Prostate gland (tissue), 2 donors: ENCODE results near the gene IDUA. TPM values are rescaled to one million over a fixed set of nuclear protein-coding genes. Genes with fewer than 3 reads are reported as not detected.

ENCODE experiments used
- DNase-seq: peaks from one replicate; pipeline ENCODE4 v3.0.0-alpha.2; 2019; ENCODE audit warnings: low spot score
- H3K27ac ChIP-seq, 2 donors: fragments of 200-600 bp; sonication (generic); 2 replicates each; pipeline ENCODE4 v1.5.1; 2017 to 2019
- H3K27me3 ChIP-seq: fragments of 200-600 bp; sonication (generic); replicated peaks from 2 replicates; pipeline ENCODE4 v1.5.1; 2019; ENCODE audit not compliant: insufficient read depth
- H3K36me3 ChIP-seq, 2 donors: fragments of 200-600 bp; sonication (generic); 1 replicate in 1 of 2; 2 replicates in 1 of 2; pipeline versions ENCODE4 v1.5.1 to v1.8.1; 2017 to 2019
- H3K4me1 ChIP-seq: fragments of 200-600 bp; sonication (generic); replicated peaks from 2 replicates; pipeline ENCODE4 v1.5.1; 2019
- H3K4me3 ChIP-seq, 2 donors: fragments of 200-600 bp; sonication (generic); 2 replicates each; pipeline ENCODE4 v1.5.1; 2017 to 2019
- H3K9me3 ChIP-seq: fragments of 200-600 bp; sonication (generic); 2 replicates; pipeline ENCODE4 v1.5.1; 2017
- POLR2A ChIP-seq: fragments of 450-650 bp; IDR thresholded peaks from one replicate; pipeline ENCODE4 v1.6.1; 2016; ENCODE audit warnings: antibody characterized with exemption, mild to moderate bottlenecking
- POLR2AphosphoS5 ChIP-seq: sonication (generic); formaldehyde crosslinking; IDR thresholded peaks from one replicate; pipeline ENCODE4 v1.6.1; 2017; ENCODE audit warnings: antibody characterized with exemption
- WGBS: methylation state at CpG from one replicate; pipeline ENCODE4 v1.1.5; 2018; 5-methylcytosine and 5-hydroxymethylcytosine counted together
- intact Hi-C: fragments of 100-400 bp; cut with DNase I; formaldehyde crosslinking; loops from one replicate; pipeline ENCODE4 v1.14.2; 2022
- total RNA-seq, 2 donors: library from RNA; depleted of rRNA; stranded (reverse); fragments of >200 nt; gene quantifications; one replicate each; pipeline ENCODE4 v1.1.0, GENCODE V29; 2016
- TF ChIP-seq, protein P1 (sequence below), 4 experiments: fragments of 200-600 bp in 2 of 4; fragments of 450-650 bp in 2 of 4; sonication (generic) in 2 of 4; IDR thresholded peaks; 1 replicate in 3 of 4; 2 replicates in 1 of 4; pipeline ENCODE4 v1.5.1; 2016 to 2019; ENCODE audit warnings: antibody characterized with exemption in 4 of 4, mild to moderate bottlenecking in 2 of 4, moderate library complexity in 2 of 4

The IDUA gene
- total RNA-seq, 2 donors from 2014 or later: 53.6 to 56.8 TPM

DNA sequence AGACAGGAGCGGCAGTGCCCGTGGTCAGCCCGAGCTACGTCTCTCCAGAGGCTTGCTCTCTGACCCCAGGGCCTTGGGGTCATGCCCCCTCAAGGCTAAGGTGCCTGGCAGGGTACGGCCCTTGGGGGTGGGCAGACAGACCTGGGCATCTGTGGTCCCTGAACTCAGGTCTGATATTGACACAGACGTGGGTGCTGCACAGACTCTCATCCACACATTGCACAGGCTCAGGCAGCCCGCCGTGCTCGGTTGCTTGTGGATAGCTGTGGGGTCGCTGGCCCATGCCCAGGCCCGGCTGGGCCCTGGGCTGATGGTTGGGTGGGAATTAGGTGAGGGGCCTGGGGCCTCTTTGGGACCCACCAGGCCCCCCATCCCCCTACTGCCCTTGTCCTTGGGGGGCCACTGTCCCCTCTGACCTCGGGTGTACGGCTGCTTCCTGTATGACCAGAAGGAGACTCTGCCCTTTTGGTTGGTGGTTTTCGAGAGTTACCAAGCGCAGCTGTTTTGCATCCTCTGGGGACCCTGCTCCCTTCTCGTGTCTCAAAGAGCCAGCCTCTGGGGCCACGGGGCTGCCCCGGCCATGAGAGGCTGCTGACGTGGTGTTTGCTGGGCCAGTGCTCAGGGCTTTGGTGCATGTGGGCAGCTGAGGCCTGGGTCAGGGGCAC is 34.7 kb downstream of the IDUA start:
- Histone ChIP-seq H3K4me3 (no peak overlapping the region), H3K9me3 (no peaks in the 10 kb centered on the region), H3K36me3 (no peaks in the 10 kb centered on the region), H3K27ac (no peak overlapping the region), H3K4me1 (no peaks in the 10 kb centered on the region), H3K27me3 (no peaks in the 10 kb centered on the region)
- DNase-seq: no peak
- intact Hi-C loops: no loop called here
- 87% methylated on average over 11 of the region's 19 CpGs for WGBS
- TF ChIP-seq POLR2AphosphoS5: no peak
- TF ChIP-seq, protein P1, sequence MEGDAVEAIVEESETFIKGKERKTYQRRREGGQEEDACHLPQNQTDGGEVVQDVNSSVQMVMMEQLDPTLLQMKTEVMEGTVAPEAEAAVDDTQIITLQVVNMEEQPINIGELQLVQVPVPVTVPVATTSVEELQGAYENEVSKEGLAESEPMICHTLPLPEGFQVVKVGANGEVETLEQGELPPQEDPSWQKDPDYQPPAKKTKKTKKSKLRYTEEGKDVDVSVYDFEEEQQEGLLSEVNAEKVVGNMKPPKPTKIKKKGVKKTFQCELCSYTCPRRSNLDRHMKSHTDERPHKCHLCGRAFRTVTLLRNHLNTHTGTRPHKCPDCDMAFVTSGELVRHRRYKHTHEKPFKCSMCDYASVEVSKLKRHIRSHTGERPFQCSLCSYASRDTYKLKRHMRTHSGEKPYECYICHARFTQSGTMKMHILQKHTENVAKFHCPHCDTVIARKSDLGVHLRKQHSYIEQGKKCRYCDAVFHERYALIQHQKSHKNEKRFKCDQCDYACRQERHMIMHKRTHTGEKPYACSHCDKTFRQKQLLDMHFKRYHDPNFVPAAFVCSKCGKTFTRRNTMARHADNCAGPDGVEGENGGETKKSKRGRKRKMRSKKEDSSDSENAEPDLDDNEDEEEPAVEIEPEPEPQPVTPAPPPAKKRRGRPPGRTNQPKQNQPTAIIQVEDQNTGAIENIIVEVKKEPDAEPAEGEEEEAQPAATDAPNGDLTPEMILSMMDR (IDR thresholded peaks at IDR 0.05): no peak
- no peak for TF ChIP-seq POLR2A

DNA sequence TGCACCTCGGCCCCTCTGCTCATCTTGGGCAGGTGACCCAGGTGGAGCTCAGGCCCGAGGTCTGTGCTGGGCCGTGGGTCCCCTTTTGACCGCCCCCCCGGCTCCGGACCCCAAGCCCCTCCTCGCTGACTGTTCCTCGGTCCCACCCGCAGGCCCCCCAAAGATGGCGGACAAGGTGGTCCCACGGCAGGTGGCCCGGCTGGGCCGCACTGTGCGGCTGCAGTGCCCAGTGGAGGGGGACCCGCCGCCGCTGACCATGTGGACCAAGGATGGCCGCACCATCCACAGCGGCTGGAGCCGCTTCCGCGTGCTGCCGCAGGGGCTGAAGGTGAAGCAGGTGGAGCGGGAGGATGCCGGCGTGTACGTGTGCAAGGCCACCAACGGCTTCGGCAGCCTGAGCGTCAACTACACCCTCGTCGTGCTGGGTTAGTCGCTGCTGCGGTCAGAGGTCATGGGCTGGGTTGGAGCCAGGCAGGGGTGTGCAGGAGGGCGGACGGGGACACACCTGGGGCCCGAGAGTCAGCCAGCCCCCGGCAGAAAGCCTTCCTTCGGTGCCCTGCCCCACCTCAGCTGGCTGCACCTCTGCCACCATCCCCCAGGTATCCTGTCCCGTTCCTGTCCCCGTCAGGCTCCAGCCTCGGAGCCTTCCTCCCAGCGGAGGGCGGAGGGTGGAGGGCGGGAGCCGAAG is 35.4 kb downstream of the IDUA start:
- TF ChIP-seq POLR2A (no peak), POLR2AphosphoS5 (no peak)
- TF ChIP-seq, protein P1 (IDR thresholded peaks at IDR 0.05): no peak
- H3K36me3 ChIP-seq: no peaks in the 10 kb centered on the region
- no peak for DNase-seq
- H3K4me1 ChIP-seq: no peaks in the 10 kb centered on the region
- H3K4me3 ChIP-seq: no peak overlapping the region
- WGBS: 89% methylated on average over 38 of the region's 46 CpGs
- no peaks in the 10 kb centered on the region for H3K9me3 ChIP-seq
- no peaks in the 10 kb centered on the region for H3K27me3 ChIP-seq
- H3K27ac ChIP-seq: no peak overlapping the region
- intact Hi-C loops: no loop called here

DNA sequence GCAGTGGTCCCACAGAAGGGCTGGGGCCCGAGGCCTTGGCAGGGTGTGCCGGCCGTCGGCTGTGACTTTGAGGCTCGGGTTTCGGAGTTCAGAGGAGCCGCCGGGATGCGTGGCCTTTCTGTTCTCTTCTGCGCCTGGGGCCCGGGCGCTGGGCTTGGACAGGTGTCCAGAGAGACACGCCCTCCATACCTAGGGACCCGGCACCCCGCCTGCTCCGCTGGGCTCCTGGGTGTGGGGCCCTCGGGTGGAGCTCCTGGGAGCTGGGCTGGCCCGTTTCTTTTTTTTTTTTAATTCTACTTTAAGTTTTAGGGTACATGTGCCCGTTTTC is 35.9 kb downstream of the IDUA start:
- H3K27ac ChIP-seq: no peak overlapping the region
- H3K36me3 ChIP-seq: no peaks in the 10 kb centered on the region
- DNase-seq: no peak
- no peaks in the 10 kb centered on the region for H3K4me1 ChIP-seq
- H3K9me3 ChIP-seq: no peaks in the 10 kb centered on the region
- intact Hi-C loops: no loop called here
- TF ChIP-seq, protein P1 (IDR thresholded peaks at IDR 0.05): no peak
- TF ChIP-seq POLR2A (no peak), POLR2AphosphoS5 (no peak)
- H3K27me3 ChIP-seq: no peaks in the 10 kb centered on the region
- WGBS: 71% methylated on average over 19 of the region's 19 CpGs
- H3K4me3 ChIP-seq: no peak overlapping the region

DNA sequence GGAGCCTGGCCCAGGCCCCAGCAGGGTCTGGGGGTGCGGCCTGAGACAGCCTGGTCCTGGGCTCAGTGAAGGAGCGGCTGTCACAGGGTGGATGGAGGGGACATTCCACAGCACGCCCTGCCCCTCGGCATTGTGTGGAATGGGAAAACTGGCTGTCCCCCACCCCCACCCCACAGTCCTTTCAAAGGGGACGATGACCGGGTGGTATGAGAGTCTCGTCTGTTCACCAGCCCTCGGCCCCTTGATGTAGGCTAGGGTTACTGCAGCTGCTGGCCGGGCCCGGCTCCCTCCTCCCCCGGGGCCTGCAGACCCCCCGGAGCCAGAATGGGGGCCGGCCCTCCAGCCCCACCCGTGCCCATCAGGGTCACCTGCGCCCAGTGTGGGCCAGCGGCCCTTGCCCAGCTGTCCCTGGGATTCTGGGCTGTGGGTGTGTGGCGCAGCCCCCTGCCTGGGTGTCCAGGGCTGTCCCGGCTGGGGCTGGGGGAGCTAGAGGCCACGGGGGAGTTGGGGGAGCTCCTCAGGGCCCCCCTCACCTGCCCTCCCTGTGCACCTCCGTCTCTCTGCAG is 36.3 kb downstream of the IDUA start:
- DNase-seq: no peak
- intact Hi-C loops: no loop called here
- Histone ChIP-seq H3K4me1 (no peaks in the 10 kb centered on the region), H3K36me3 (no peaks in the 10 kb centered on the region), H3K9me3 (no peaks in the 10 kb centered on the region), H3K27ac (no peak overlapping the region), H3K27me3 (no peaks in the 10 kb centered on the region), H3K4me3 (no peak overlapping the region)
- WGBS: 97% methylated on average over 15 of the region's 20 CpGs
- TF ChIP-seq, protein P1 (IDR thresholded peaks at IDR 0.05): no peak
- no peak for TF ChIP-seq POLR2AphosphoS5
- no peak for TF ChIP-seq POLR2A
